ENCODE measurements around the gene TAMM41. TPM values are rescaled to one million over a fixed set of nuclear protein-coding genes. Genes with fewer than 3 reads are reported as not detected.
A peak's percentile ranks its signal among the peaks of the same experiment; 100 is the strongest.

TAMM41 gene
- total RNA-seq, 1 experiment from 2014 or later = 24.3 TPM

DNA sequence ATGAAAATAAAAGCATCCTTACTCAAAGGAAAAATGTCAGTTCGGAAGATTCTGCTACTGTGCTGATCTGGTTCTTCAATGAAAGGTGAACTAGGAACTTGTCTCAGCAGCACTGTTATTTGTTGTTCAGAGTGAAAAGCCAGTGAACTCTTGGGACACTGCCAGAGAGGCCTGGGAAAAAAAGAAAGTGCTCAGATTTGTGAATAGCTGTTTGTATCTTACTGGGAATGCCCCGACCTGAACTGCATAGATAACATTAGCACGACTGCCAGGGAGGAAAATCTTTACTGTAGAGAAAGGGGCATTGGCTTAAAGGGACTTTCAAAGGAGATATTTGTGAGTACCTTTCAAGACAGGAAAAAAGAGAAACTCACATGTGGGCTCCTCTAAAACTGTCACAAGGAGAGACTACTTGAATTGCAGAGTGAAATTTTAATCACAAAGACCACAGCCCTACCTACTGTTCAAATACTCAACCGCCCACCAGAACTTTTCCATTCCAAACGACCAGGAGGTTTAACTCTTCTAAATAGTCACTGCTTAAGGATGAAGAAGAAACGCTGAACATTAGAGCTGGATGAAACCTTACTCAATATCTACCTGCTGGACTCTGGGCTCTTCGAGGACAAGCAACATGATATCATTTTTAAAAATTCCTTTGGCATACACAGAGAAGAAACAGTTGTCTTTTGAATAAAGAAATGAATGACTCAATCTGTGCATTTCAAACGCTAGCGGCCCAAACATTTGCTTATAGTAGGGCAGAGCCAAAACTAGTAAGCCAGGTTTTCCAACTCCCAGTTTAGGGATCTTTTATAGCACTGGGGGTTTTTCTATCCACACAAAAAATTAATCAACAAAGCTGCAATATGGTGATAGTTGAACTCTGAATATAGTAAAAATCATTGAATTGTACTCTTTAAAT is 13.4 kb downstream of the TAMM41 start:
- no peak overlapping the region for H2BK12ac ChIP-seq (ENCODE audit: insufficient read length, low read depth, low read length)
- TF ChIP-seq CTCF (conservative IDR thresholded peaks at IDR 0.05) = no peak

More for the DNA sequence above, 13.4 kb downstream of the TAMM41 start:
- Histone ChIP-seq H2BK20ac (ENCODE audit: low read depth, low read length, poor library complexity, severe bottlenecking) (no peak overlapping the region), H3K27ac (ENCODE audit: insufficient read length, low read depth, low read length) (no peak overlapping the region), H3K9ac (ENCODE audit: extremely low read depth, insufficient read length, low read length) (no peak overlapping the region), H3K79me2 (ENCODE audit: insufficient read depth, low read length) (no peaks in the 10 kb centered on the region), H3K4me2 (ENCODE audit: insufficient read depth, insufficient read length, low read length) (no peak overlapping the region), H3K14ac (ENCODE audit: insufficient read depth, low read length) (no peak overlapping the region), H2BK5ac (ENCODE audit: insufficient read length, low read length) (no peak overlapping the region), H3T11ph (ENCODE audit: low read length) (no peak overlapping the region), H3K56ac (ENCODE audit: insufficient read length, low read depth, low read length) (no peak overlapping the region), H3K18ac (ENCODE audit: insufficient read length, low read depth, low read length) (no peak overlapping the region), H2BK120ac (ENCODE audit: low read depth, low read length, poor library complexity, severe bottlenecking) (no peak overlapping the region), H4K20me1 (ENCODE audit: control insufficient read depth, insufficient read depth, insufficient read length) (no peaks in the 10 kb centered on the region), H4K8ac (replicated peaks; ENCODE audit: insufficient read length, low read depth, low read length) (no peak overlapping the region), H3K23me2 (ENCODE audit: insufficient read length, low read depth, low read length, poor library complexity, severe bottlenecking) (no peaks in the 10 kb centered on the region), H3K4me1 (ENCODE audit: insufficient read depth, low read length) (no peaks in the 10 kb centered on the region), H2AFZ (ENCODE audit: low read length) (no peak overlapping the region), H3K4ac (ENCODE audit: low read depth, low read length) (no peak overlapping the region), H3K27me3 (ENCODE audit: insufficient read depth, low read length) (no peaks in the 10 kb centered on the region), H3K23ac (ENCODE audit: insufficient read length, low read depth, low read length) (no peak overlapping the region), H2BK15ac (ENCODE audit: low read depth, low read length) (no peak overlapping the region), H4K5ac (ENCODE audit: insufficient read length, low read depth, low read length) (no peak overlapping the region), H4K91ac (ENCODE audit: insufficient read length, low read depth, low read length) (no peak overlapping the region), H3K79me1 (ENCODE audit: insufficient read depth, low read depth, low read length, poor library complexity, severe bottlenecking) (no peaks in the 10 kb centered on the region), H2AK5ac (ENCODE audit: insufficient read length, low read length) (no peak overlapping the region), H3K9me3 (ENCODE audit: control insufficient read depth, low read depth, low read length) (no peaks in the 10 kb centered on the region)
- DNase-seq = no peak
- no peak overlapping the region for H3K4me3 Mint-ChIP-seq
- peaks cover 13 to 57% (median 36%) of the 10 kb centered on the region in 3 experiments; a peak in 6 of 7 replicates for H3K36me3 Mint-ChIP-seq (ENCODE audit: insufficient read depth in 1 of 3, low read depth in 3 of 3)
- no CpG with 5 or more reads among the region's 9 CpGs for WGBS (ENCODE audit: extremely low coverage, insufficient read length, low lambda C conversion rate)
- peaks cover 14 to 16% of the 10 kb centered on the region in 2 experiments for H3K4me1 Mint-ChIP-seq
- no peaks in the 10 kb centered on the region; the same call in 1 of the 2 replicates for H3K27me3 Mint-ChIP-seq (ENCODE audit: low read depth)
- no peaks in the 10 kb centered on the region for H3K9me3 Mint-ChIP-seq
- H3K27ac Mint-ChIP-seq = peak overlapping the region; percentile 31 to 90 (median 33); a peak in 5 of 7 replicates
